Skeletal muscle satellite cell (primary cell): ENCODE results near the gene CHCHD1.

ENCODE experiments used
- H3K27me3 ChIP-seq: 2 replicates; pipeline ENCODE4 v1.7.0; 2013; ENCODE audit warnings: low read length; ENCODE audit not compliant: control insufficient read depth, insufficient read depth
- H3K36me3 ChIP-seq: 2 replicates; pipeline ENCODE4 v1.7.0; 2013; ENCODE audit warnings: mild to moderate bottlenecking, control low read depth, low read length; ENCODE audit not compliant: insufficient read depth
- H3K4me1 ChIP-seq: 2 replicates; pipeline ENCODE4 v1.7.0; 2013; ENCODE audit warnings: low read length; ENCODE audit not compliant: control insufficient read depth, insufficient read depth
- H3K4me2 ChIP-seq: 2 replicates; pipeline ENCODE4 v1.7.0; 2013; ENCODE audit warnings: mild to moderate bottlenecking, low read length
- H3K4me3 ChIP-seq: 2 replicates; pipeline ENCODE4 v1.7.0; 2013; ENCODE audit warnings: low read length
- H3K9ac ChIP-seq: 2 replicates; pipeline ENCODE4 v1.7.0; 2013; ENCODE audit warnings: mild to moderate bottlenecking, low read depth, low read length, moderate library complexity
- H3K9me3 ChIP-seq: replicated peaks from 2 replicates; pipeline ENCODE4 v1.7.0; 2013; ENCODE audit warnings: mild to moderate bottlenecking, control low read depth, low read length

Gene CHCHD1

GRCh38 chr10:73807471-73807870, 25.6 kb downstream of the CHCHD1 start:
- no peaks in the 10 kb centered on the region for H3K27me3 ChIP-seq
- no peak overlapping the region for H3K4me2 ChIP-seq
- peaks cover 5% of the 10 kb centered on the region for H3K4me1 ChIP-seq
- no peaks in the 10 kb centered on the region for H3K9me3 ChIP-seq
- no peak overlapping the region for H3K4me3 ChIP-seq
- H3K36me3 ChIP-seq: peaks cover 55% of the 10 kb centered on the region
- H3K9ac ChIP-seq: no peak overlapping the region

- H3K36me3 ChIP-seq: peaks cover 53% of the 10 kb centered on the region
- H3K9me3 ChIP-seq: no peaks in the 10 kb centered on the region
- peaks cover 5% of the 10 kb centered on the region for H3K4me1 ChIP-seq
- no peak overlapping the region for H3K4me3 ChIP-seq
- H3K9ac ChIP-seq: no peak overlapping the region
- no peak overlapping the region for H3K4me2 ChIP-seq
- H3K27me3 ChIP-seq: no peaks in the 10 kb centered on the region
Observed at GRCh38 chr10:73808021-73808815, 26.4 kb downstream of the CHCHD1 start.

GRCh38 chr10:73809061-73809818, 27.4 kb downstream of the CHCHD1 start:
- H3K36me3 ChIP-seq: peaks cover 50% of the 10 kb centered on the region
- no peaks in the 10 kb centered on the region for H3K9me3 ChIP-seq
- H3K27me3 ChIP-seq: no peaks in the 10 kb centered on the region
- no peak overlapping the region for H3K4me2 ChIP-seq
- H3K9ac ChIP-seq: no peak overlapping the region
- H3K4me3 ChIP-seq: no peak overlapping the region
- peaks cover 5% of the 10 kb centered on the region for H3K4me1 ChIP-seq

- peaks cover 5% of the 10 kb centered on the region for H3K4me1 ChIP-seq
- H3K27me3 ChIP-seq: no peaks in the 10 kb centered on the region
- H3K36me3 ChIP-seq: peaks cover 54% of the 10 kb centered on the region
- H3K4me3 ChIP-seq: peak overlapping the region; percentile 97
- H3K9ac ChIP-seq: peak overlapping the region; percentile 94
- H3K9me3 ChIP-seq: no peaks in the 10 kb centered on the region
- H3K4me2 ChIP-seq: peak overlapping the region; percentile 96
Observed at GRCh38 chr10:73810358-73810734, 28.5 kb downstream of the CHCHD1 start.

GRCh38 chr10:73810735-73811465, 29.1 kb downstream of the CHCHD1 start:
- Histone ChIP-seq H3K36me3 (peaks cover 49% of the 10 kb centered on the region), H3K4me2 (peak overlapping the region; percentile 96), H3K27me3 (no peaks in the 10 kb centered on the region), H3K9me3 (no peaks in the 10 kb centered on the region), H3K4me1 (peaks cover 9% of the 10 kb centered on the region), H3K4me3 (peak overlapping the region; percentile 97), H3K9ac (peak overlapping the region; percentile 94)

- Histone ChIP-seq H3K36me3 (peaks cover 37% of the 10 kb centered on the region), H3K27me3 (no peaks in the 10 kb centered on the region), H3K4me3 (no peak overlapping the region), H3K9me3 (no peaks in the 10 kb centered on the region), H3K9ac (no peak overlapping the region), H3K4me1 (peaks cover 15% of the 10 kb centered on the region), H3K4me2 (no peak overlapping the region)
Observed at GRCh38 chr10:73812657-73813056, 30.8 kb downstream of the CHCHD1 start.

- Histone ChIP-seq H3K4me2 (no peak overlapping the region), H3K36me3 (peaks cover 30% of the 10 kb centered on the region), H3K27me3 (no peaks in the 10 kb centered on the region), H3K9me3 (no peaks in the 10 kb centered on the region), H3K4me1 (peaks cover 15% of the 10 kb centered on the region), H3K4me3 (no peak overlapping the region), H3K9ac (no peak overlapping the region)
Observed at GRCh38 chr10:73813333-73813732, 31.5 kb downstream of the CHCHD1 start.

GRCh38 chr10:73814276-73814895, 32.5 kb downstream of the CHCHD1 start:
- peaks cover 24% of the 10 kb centered on the region for H3K36me3 ChIP-seq
- H3K9ac ChIP-seq: no peak overlapping the region
- no peaks in the 10 kb centered on the region for H3K9me3 ChIP-seq
- no peak overlapping the region for H3K4me2 ChIP-seq
- no peaks in the 10 kb centered on the region for H3K27me3 ChIP-seq
- peaks cover 15% of the 10 kb centered on the region for H3K4me1 ChIP-seq
- H3K4me3 ChIP-seq: no peak overlapping the region

GRCh38 chr10:73814896-73815718, 33.3 kb downstream of the CHCHD1 start:
- no peaks in the 10 kb centered on the region for H3K27me3 ChIP-seq
- H3K9ac ChIP-seq: no peak overlapping the region
- peaks cover 21% of the 10 kb centered on the region for H3K4me1 ChIP-seq
- H3K4me2 ChIP-seq: no peak overlapping the region
- no peak overlapping the region for H3K4me3 ChIP-seq
- H3K9me3 ChIP-seq: no peaks in the 10 kb centered on the region
- H3K36me3 ChIP-seq: peaks cover 24% of the 10 kb centered on the region

- peak overlapping the region; percentile 40 for H3K9ac ChIP-seq
- no peak overlapping the region for H3K4me3 ChIP-seq
- H3K9me3 ChIP-seq: no peaks in the 10 kb centered on the region
- peaks cover 24% of the 10 kb centered on the region for H3K36me3 ChIP-seq
- no peaks in the 10 kb centered on the region for H3K27me3 ChIP-seq
- peak overlapping the region; percentile 45 for H3K4me2 ChIP-seq
- H3K4me1 ChIP-seq: peaks cover 17% of the 10 kb centered on the region
Observed at GRCh38 chr10:73815719-73816030, 33.8 kb downstream of the CHCHD1 start.
